ENCODE measurements around the gene SORL1-AS1.

- TF ChIP-seq CTCF (IDR thresholded peaks at IDR 0.05) (no peak), EP300 (IDR thresholded peaks at IDR 0.05) (no peak), POLR2A (IDR thresholded peaks at IDR 0.05) (no peak)
These were observed 36.9 kb downstream of the SORL1-AS1 start for GRCh38 chr11:121415856-121416255.
